Measurements from ENCODE around the gene IL17RC.
A peak's percentile ranks its signal among the peaks of the same experiment; 100 is the strongest.
"Not testable (repeated sequence)": the region's sequence is repeated elsewhere in the genome, so short reads cannot be mapped to it uniquely, and the experiment has no call there.

The IL17RC gene

DNA sequence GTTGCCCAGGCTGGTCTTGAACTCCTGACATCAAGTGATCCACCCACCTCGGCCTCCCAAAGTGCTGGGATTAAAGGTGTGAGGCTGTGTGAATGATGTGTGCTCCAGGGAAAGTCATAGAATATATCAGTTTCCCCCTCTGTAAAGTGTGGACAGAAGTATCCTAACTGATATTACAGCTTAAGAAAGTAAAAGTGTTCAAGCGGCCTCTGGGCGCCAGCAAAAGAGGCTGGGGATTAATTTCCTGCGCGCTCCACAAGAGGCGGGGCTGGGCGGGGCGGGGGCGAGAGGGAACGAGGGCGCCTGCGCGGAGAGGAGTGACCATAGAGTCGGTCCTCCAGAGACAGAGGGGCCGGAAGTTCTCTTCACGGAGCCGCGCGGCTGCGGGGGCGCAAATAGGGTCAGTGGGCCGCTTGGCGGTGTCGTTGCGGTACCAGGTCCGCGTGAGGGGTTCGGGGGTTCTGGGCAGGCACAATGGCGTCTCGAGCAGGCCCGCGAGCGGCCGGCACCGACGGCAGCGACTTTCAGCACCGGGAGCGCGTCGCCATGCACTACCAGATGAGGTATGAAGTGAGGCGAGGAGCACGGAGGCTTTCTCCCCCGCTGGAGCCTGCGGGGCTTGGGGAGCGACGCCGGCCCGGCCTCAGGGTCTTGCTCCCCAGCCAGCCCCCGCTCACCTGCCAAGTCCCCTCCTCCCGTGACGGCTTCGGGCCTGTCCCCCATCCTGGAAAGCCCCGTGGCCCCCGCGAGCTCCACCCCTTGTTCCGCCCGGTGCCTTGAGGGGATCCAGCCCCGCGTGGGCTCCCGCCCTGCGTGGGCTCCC, 26.4 kb upstream of the IL17RC start, which contains the start of gene JAGN1:
Gene JAGN1, plus strand, starts transcription at position 362 of the 823 bp plus-strand sequence. Its CDS starts 113 bp downstream, at position 475.
- peak; percentile 56 for DNase-seq (ENCODE audit: low read depth)
- peak within 1 kb of the TSS; percentile 92 for H3K4me3 ChIP-seq (ENCODE audit: low read depth, low read length)

- peak overlapping the region; percentile 92 for H3K4me3 ChIP-seq (ENCODE audit: low read depth, low read length)
- DNase-seq (ENCODE audit: low read depth), result no peak
These were observed 25.8 kb upstream of the IL17RC start for GRCh38 chr3:9891072-9891622.

- no peak overlapping the region for H3K4me3 ChIP-seq (ENCODE audit: low read depth, low read length)
- DNase-seq (ENCODE audit: low read depth), result no peak
These were observed 23.2 kb upstream of the IL17RC start for GRCh38 chr3:9893739-9894138.

GRCh38 chr3:9895715-9896114, 21.2 kb upstream of the IL17RC start:
- DNase-seq (ENCODE audit: low read depth); H3K4me3 ChIP-seq (ENCODE audit: low read depth, low read length): not testable (repeated sequence)

- DNase-seq (ENCODE audit: low read depth); H3K4me3 ChIP-seq (ENCODE audit: low read depth, low read length): not testable (repeated sequence)
These were observed 20.0 kb upstream of the IL17RC start for GRCh38 chr3:9896755-9897407.

DNA sequence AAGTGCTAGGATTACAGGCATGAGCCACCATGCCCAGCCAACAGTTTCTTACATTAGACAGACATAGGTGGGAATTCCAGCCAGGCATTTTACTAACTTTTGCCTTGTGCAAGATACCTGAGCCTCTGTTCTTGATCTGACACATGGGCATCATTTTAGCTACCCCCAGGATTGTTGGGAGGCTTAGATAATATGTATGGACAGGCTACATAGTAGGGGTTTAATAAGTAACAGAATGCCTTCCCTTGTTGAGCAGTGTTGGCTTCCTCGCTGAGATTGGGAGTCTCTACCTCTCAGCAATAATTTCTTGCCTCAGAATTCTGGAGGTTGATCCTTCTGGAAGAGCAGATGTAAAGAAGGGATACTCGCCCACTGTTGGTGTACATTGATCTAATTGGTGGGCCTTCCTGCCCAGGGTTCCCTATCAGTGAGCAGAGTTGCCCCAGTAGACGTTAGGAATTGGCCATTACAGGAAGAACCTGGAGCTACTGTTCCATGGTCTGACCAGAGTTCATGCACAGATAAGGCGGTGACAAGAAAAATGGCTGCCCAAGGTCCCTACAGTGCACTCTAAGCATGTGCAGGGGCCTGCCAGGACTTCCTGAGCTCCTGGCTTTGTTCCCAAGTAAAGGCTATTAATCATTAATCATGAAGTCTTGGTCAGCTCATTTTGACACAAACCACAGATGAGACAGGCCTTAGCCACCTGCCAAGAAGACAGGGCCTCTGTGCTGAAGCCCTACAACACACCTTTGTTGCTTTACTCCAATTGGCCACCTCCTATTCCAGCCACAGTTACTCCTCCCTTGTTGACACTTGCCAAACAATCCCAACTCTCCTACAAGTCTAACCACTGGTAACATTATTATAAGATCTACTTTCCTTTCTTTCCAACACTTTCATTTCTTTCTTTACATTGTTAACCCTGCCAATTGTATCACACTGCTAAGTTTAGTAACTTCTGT, 19.2 kb upstream of the IL17RC start:
- no peak for DNase-seq (ENCODE audit: low read depth)
- no peak overlapping the region for H3K4me3 ChIP-seq (ENCODE audit: low read depth, low read length)

GRCh38 chr3:9898467-9899241, 18.2 kb upstream of the IL17RC start:
- no peak for DNase-seq (ENCODE audit: low read depth)
- H3K4me3 ChIP-seq (ENCODE audit: low read depth, low read length), result no peak overlapping the region

- no peak for DNase-seq (ENCODE audit: low read depth)
- H3K4me3 ChIP-seq (ENCODE audit: low read depth, low read length), result no peak overlapping the region
These were observed 17.6 kb upstream of the IL17RC start for GRCh38 chr3:9899289-9899791.

- not testable (repeated sequence) for H3K4me3 ChIP-seq (ENCODE audit: low read depth, low read length); DNase-seq (ENCODE audit: low read depth)
These were observed 15.9 kb upstream of the IL17RC start for GRCh38 chr3:9900965-9901415.

DNA sequence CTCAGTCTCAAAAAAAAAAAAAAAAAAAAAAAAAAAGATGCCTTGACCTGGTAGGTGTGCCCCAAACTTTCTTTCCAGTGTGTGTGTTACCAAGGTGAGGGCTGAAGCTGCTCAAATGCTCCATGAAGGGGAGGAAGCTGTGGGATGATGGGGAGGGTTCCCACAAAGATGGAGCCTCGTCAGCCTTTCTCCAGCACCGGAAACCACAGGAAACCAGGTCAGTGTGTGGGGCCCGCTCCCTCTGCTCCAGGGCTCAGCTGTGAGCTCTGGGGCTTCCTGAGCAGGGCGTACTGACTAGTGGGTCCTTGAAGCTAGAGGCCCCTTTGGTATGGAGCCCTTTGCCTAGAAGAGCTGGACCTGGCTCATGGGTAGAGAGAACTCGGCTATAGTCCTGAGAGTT, 14.9 kb upstream of the IL17RC start:
- no peak overlapping the region for H3K4me3 ChIP-seq (ENCODE audit: low read depth, low read length)
- no peak for DNase-seq (ENCODE audit: low read depth)

DNA sequence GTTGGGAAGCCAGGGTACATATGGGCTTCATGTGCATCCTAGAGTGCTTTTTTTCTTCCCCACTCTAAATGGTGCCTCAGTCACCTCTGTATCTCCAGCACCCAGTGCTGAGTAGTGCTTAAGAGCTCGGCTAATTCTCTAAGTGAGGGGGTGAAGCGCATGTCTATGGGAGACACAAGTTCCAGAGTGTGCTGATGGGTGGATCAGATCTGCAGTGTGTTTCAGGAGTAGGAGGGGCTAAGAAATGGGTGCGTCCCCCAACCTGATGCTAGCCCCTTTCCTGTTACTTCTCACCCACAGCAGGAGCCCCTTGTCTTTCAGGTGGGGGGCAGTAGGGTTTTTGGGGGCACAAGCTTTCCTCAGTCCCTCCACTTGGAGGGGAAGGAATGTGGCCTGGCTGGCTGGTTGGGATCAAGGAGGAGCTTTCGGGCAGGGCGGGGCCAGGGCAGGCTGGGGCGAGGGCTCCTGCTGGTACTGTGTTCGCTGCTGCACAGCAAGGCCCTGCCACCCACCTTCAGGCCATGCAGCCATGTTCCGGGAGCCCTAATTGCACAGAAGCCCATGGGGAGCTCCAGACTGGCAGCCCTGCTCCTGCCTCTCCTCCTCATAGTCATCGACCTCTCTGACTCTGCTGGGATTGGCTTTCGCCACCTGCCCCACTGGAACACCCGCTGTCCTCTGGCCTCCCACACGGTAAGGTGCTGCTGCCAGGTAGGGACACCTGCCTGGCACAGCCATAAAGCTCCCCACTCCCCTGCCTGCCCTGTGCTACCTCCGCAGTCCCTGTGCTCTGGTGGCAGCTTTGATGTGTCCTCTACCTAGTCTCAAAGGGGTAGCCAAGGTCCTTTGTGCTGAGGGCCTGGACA, 14.3 kb upstream of the IL17RC start, which contains the start of gene IL17RE:
Gene IL17RE, plus strand, starts transcription at position 477 of the 866 bp plus-strand sequence. Its CDS starts 85 bp downstream, at position 562.
- no peak for DNase-seq (ENCODE audit: low read depth)
- H3K4me3 ChIP-seq (ENCODE audit: low read depth, low read length), result peak within 1 kb of the TSS; percentile 32

DNA sequence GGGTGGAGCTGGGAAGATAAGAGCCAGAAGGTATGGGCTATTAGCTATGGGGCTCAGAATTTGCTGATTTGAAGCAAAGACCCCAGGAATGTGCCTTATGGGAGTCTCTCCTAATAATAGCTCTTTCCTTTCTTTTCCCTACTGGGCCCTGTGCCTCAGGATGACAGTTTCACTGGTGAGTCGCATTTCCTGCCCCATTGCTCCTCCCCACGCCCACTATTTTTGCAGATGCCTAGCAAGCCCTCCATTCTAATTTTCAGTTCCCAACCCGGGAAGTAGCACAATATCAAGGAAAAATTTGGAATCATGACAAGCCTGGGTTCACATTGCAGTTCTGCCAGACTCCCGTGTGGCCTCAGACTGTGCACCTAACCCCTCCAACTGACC, 13.7 kb upstream of the IL17RC start:
- peak overlapping the region; percentile 32 for H3K4me3 ChIP-seq (ENCODE audit: low read depth, low read length)
- DNase-seq (ENCODE audit: low read depth), result no peak

GRCh38 chr3:9903904-9904303, 13.0 kb upstream of the IL17RC start:
- H3K4me3 ChIP-seq (ENCODE audit: low read depth, low read length), result no peak overlapping the region
- DNase-seq (ENCODE audit: low read depth), result no peak

DNA sequence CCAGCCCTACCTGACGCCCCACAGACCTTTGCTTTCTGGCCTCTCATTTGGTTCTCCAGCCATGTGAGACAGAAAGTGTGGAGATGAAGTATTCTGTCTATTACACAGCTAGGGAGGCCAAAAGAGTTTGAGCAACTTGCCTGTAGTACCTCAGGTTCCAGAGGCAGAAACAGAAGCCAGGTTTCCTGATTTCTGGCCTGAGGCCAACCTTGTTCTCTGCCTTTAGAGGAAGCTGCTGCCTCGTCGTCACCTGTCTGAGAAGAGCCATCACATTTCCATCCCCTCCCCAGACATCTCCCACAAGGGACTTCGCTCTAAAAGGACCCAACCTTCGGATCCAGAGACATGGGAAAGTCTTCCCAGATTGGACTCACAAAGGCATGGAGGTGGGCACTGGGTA, 10.4 kb upstream of the IL17RC start:
- no peak overlapping the region for H3K4me3 ChIP-seq (ENCODE audit: low read depth, low read length)
- DNase-seq (ENCODE audit: low read depth), result no peak

- no peak overlapping the region for H3K4me3 ChIP-seq (ENCODE audit: low read depth, low read length)
- DNase-seq (ENCODE audit: low read depth), result no peak
These were observed 8.6 kb upstream of the IL17RC start for GRCh38 chr3:9908286-9908685.

- no peak overlapping the region for H3K4me3 ChIP-seq (ENCODE audit: low read depth, low read length)
- DNase-seq (ENCODE audit: low read depth), result no peak
These were observed 7.5 kb upstream of the IL17RC start for GRCh38 chr3:9909221-9910013.

GRCh38 chr3:9911863-9912262, 5.0 kb upstream of the IL17RC start:
- DNase-seq (ENCODE audit: low read depth), result no peak
- H3K4me3 ChIP-seq (ENCODE audit: low read depth, low read length), result no peak overlapping the region

Data from skeletal muscle cell (primary cell).